NOMO-1 (cell line): ENCODE data around the gene MT1A.
A peak's percentile ranks its signal among the peaks of the same experiment; 100 is the strongest.
"Not testable (repeated sequence)": the region's sequence is repeated elsewhere in the genome, so short reads cannot be mapped to it uniquely, and the experiment has no call there.

Source experiments
- DNase-seq, 2 experiments: peaks; one replicate each; lab custom pipeline; 2025; ENCODE audit not compliant: unreplicated experiment in 2 of 2; lab: John Stamatoyannopoulos, UW

Gene MT1A

GRCh38 chr16:56610017-56610608 lies 28.4 kb upstream of the MT1A start:
- DNase-seq: peak; percentile 42 to 60

GRCh38 chr16:56610609-56611111 lies 27.8 kb upstream of the MT1A start:
- DNase-seq: no peak

- no peak for DNase-seq
These were observed 27.1 kb upstream of the MT1A start for GRCh38 chr16:56611281-56611833.

GRCh38 chr16:56613706-56614105 lies 24.8 kb upstream of the MT1A start:
- no peak for DNase-seq

GRCh38 chr16:56614549-56614991 lies 23.9 kb upstream of the MT1A start:
- DNase-seq: no peak

- DNase-seq: no peak
These were observed 23.1 kb upstream of the MT1A start for GRCh38 chr16:56615353-56615752.

GRCh38 chr16:56616608-56617211 lies 21.8 kb upstream of the MT1A start:
- no peak for DNase-seq

- peak; percentile 29 to 62 for DNase-seq
These were observed 21.0 kb upstream of the MT1A start for GRCh38 chr16:56617212-56618085.

- no peak for DNase-seq
These were observed 20.3 kb upstream of the MT1A start for GRCh38 chr16:56618138-56618537.

- DNase-seq: no peak
These were observed 18.0 kb upstream of the MT1A start for GRCh38 chr16:56620339-56620897.

- DNase-seq: not testable (repeated sequence)
These were observed 16.6 kb upstream of the MT1A start for GRCh38 chr16:56621665-56622445.

- not testable (repeated sequence) for DNase-seq
These were observed 15.3 kb upstream of the MT1A start for GRCh38 chr16:56623184-56623583.

- DNase-seq: no peak
These were observed 14.8 kb upstream of the MT1A start for GRCh38 chr16:56623637-56624036.

- DNase-seq: peak; percentile 86 to 96
These were observed 13.1 kb upstream of the MT1A start, which contains the start of gene MT1E for GRCh38 chr16:56625140-56625942. TSS of gene MT1E (plus strand) at chr16:56625781. CDS start at chr16:56625852, 71 bp downstream.

GRCh38 chr16:56625943-56626654 lies 12.4 kb upstream of the MT1A start:
- DNase-seq: no peak

GRCh38 chr16:56626685-56627084 lies 11.8 kb upstream of the MT1A start:
- no peak for DNase-seq

- DNase-seq: no peak
These were observed 9.7 kb upstream of the MT1A start for GRCh38 chr16:56628486-56629350.

GRCh38 chr16:56629531-56629930 lies 8.9 kb upstream of the MT1A start:
- no peak for DNase-seq
